ENCODE data around the gene CCR7.

CCR7 gene

DNA sequence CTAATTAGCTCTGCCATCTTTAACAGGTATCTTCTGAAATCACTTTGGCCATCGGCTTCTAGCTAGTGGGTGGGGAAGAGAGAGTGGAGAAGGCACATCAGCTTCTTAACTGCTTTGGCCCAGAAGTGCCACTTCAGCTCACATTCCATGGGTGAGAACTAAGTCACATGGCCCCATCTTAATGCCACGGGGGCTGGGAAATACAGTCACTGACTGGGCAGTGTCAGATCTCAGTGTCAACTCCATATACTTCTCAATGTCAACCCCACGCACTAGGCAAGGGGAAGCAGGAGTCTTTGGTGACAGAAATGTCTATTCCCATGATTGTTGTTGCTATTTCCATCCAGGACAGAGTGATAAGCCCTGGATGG, 29.4 kb downstream of the CCR7 start:
- ChIA-PET CTCF (interaction anchor here (0.8 to 12.0 kb wide), 15 partner anchors 11 to 233 kb away, joined by 3 to 194 read pairs (median 31); partner anchors contain the start of genes CCR7, GJD3, IGFBP4 and TOP2A), POLR2A (interaction anchor here (1.8 kb wide), 1 partner anchor 118 kb away, joined by 8 read pairs; the partner anchor contains the start of gene TOP2A)
- Histone ChIP-seq H3K9me3 (ENCODE audit: control insufficient read depth, insufficient read depth, low read depth, low read length) (no peaks in the 10 kb centered on the region), H3K36me3 (ENCODE audit: control insufficient read depth in 2 of 2, insufficient read depth in 1 of 2, low read length in 2 of 2) (no peaks in the 10 kb centered on the region), H3K4me1 (ENCODE audit: control insufficient read depth, insufficient read depth, low read length) (no peaks in the 10 kb centered on the region), H3K4me3 (ENCODE audit: low read depth, low read length) (no peak overlapping the region), H3K27ac (ENCODE audit: extremely low read depth, low read depth, low read length) (no peak overlapping the region)
- TF ChIP-seq WT1 (tag by site-specific recombination; IDR thresholded peaks at IDR 0.05) (no peak), ZXDB (tag by site-specific recombination; IDR thresholded peaks at IDR 0.05) (no peak), ZNF610 (tag by site-specific recombination; IDR thresholded peaks at IDR 0.05; ENCODE audit: borderline replicate concordance) (no peak), ZNF211 (tag by site-specific recombination; IDR thresholded peaks at IDR 0.05; ENCODE audit: low read depth) (no peak), ZNF394 (tag by site-specific recombination; IDR thresholded peaks at IDR 0.05; ENCODE audit: borderline replicate concordance) (no peak), SCRT2 (tag by site-specific recombination; IDR thresholded peaks at IDR 0.05) (no peak), ZEB2 (tag by site-specific recombination; IDR thresholded peaks at IDR 0.05) (no peak), ZNF423 (tag by site-specific recombination; IDR thresholded peaks at IDR 0.05) (no peak), ZNF596 (tag by site-specific recombination; IDR thresholded peaks at IDR 0.05) (no peak), ZNF311 (tag by site-specific recombination; IDR thresholded peaks at IDR 0.05; ENCODE audit: borderline replicate concordance) (no peak), ZNF791 (tag by site-specific recombination; IDR thresholded peaks at IDR 0.05) (no peak), GLIS2 (tag by site-specific recombination; IDR thresholded peaks at IDR 0.05) (no peak), ZNF248 (tag by site-specific recombination; IDR thresholded peaks at IDR 0.05) (no peak), ZFHX2 (tag by site-specific recombination; conservative IDR thresholded peaks at IDR 0.05) (no peak)
- TF ChIP-seq, protein P1, sequence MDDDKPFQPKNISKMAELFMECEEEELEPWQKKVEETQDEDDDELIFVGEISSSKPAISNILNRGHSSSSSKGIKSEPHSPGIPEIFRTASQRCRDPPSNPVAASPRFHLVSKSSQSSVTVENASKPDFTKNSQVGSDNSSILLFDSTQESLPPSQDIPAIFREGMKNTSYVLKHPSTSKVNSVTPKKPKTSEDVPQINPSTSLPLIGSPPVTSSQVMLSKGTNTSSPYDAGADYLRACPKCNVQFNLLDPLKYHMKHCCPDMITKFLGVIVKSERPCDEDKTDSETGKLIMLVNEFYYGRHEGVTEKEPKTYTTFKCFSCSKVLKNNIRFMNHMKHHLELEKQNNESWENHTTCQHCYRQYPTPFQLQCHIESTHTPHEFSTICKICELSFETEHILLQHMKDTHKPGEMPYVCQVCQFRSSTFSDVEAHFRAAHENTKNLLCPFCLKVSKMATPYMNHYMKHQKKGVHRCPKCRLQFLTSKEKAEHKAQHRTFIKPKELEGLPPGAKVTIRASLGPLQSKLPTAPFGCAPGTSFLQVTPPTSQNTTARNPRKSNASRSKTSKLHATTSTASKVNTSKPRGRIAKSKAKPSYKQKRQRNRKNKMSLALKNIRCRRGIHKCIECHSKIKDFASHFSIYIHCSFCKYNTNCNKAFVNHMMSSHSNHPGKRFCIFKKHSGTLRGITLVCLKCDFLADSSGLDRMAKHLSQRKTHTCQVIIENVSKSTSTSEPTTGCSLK (tag by site-specific recombination; IDR thresholded peaks at IDR 0.05) = no peak
- TF ChIP-seq, protein P2, sequence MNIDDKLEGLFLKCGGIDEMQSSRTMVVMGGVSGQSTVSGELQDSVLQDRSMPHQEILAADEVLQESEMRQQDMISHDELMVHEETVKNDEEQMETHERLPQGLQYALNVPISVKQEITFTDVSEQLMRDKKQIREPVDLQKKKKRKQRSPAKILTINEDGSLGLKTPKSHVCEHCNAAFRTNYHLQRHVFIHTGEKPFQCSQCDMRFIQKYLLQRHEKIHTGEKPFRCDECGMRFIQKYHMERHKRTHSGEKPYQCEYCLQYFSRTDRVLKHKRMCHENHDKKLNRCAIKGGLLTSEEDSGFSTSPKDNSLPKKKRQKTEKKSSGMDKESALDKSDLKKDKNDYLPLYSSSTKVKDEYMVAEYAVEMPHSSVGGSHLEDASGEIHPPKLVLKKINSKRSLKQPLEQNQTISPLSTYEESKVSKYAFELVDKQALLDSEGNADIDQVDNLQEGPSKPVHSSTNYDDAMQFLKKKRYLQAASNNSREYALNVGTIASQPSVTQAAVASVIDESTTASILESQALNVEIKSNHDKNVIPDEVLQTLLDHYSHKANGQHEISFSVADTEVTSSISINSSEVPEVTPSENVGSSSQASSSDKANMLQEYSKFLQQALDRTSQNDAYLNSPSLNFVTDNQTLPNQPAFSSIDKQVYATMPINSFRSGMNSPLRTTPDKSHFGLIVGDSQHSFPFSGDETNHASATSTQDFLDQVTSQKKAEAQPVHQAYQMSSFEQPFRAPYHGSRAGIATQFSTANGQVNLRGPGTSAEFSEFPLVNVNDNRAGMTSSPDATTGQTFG (tag by site-specific recombination; IDR thresholded peaks at IDR 0.05; ENCODE audit: borderline replicate concordance) = no peak
- TF ChIP-seq, protein P3, sequence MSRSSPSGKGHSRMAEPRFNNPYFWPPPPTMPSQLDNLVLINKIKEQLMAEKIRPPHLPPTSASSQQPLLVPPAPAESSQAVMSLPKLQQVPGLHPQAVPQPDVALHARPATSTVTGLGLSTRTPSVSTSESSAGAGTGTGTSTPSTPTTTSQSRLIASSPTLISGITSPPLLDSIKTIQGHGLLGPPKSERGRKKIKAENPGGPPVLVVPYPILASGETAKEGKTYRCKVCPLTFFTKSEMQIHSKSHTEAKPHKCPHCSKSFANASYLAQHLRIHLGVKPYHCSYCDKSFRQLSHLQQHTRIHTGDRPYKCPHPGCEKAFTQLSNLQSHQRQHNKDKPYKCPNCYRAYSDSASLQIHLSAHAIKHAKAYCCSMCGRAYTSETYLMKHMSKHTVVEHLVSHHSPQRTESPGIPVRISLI (tag by site-specific recombination; IDR thresholded peaks at IDR 0.05) = no peak
- TF ChIP-seq, protein P4, sequence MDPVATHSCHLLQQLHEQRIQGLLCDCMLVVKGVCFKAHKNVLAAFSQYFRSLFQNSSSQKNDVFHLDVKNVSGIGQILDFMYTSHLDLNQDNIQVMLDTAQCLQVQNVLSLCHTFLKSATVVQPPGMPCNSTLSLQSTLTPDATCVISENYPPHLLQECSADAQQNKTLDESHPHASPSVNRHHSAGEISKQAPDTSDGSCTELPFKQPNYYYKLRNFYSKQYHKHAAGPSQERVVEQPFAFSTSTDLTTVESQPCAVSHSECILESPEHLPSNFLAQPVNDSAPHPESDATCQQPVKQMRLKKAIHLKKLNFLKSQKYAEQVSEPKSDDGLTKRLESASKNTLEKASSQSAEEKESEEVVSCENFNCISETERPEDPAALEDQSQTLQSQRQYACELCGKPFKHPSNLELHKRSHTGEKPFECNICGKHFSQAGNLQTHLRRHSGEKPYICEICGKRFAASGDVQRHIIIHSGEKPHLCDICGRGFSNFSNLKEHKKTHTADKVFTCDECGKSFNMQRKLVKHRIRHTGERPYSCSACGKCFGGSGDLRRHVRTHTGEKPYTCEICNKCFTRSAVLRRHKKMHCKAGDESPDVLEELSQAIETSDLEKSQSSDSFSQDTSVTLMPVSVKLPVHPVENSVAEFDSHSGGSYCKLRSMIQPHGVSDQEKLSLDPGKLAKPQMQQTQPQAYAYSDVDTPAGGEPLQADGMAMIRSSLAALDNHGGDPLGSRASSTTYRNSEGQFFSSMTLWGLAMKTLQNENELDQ (tag by site-specific recombination; IDR thresholded peaks at IDR 0.05; ENCODE audit: low read depth) = no peak

Measured in HEK293 (cell line).